BJ (cell line): ENCODE results near the gene OCLN. TPM values are rescaled to one million over a fixed set of nuclear protein-coding genes. Genes with fewer than 3 reads are reported as not detected.
"Not testable (repeated sequence)": the region's sequence is repeated elsewhere in the genome, so short reads cannot be mapped to it uniquely, and the experiment has no call there.

ENCODE experiments used
- CTCF ChIA-PET: fragments of 350-600 bp; formaldehyde crosslinking; extraction: SDS; loops from one replicate; lab custom pipeline; 2021; ENCODE audit warnings: antibody characterized with exemption, inconsistent platforms; lab: Yijun Ruan, JAX
- POLR2A ChIA-PET: fragments of 300-600 bp; sonication (Branson Sonifier 250); formaldehyde crosslinking; extraction: SDS; loops from one replicate; lab custom pipeline; 2021; ENCODE audit warnings: antibody characterized with exemption; lab: Charles Lee
- DNase-seq: peaks from one replicate; pipeline ENCODE4 v3.0.0-alpha.2; 2011; ENCODE audit warnings: low read depth
- H3K27me3 ChIP-seq: 2 replicates; pipeline ENCODE4 v1.6.0; 2011; ENCODE audit warnings: low read length; ENCODE audit not compliant: control insufficient read depth, insufficient read depth
- H3K36me3 ChIP-seq: 2 replicates; pipeline ENCODE4 v1.5.1; 2011; ENCODE audit warnings: low read length; ENCODE audit not compliant: control insufficient read depth, insufficient read depth
- H3K4me3 ChIP-seq: 2 replicates; pipeline ENCODE4 v1.5.1; 2011; ENCODE audit warnings: low read depth, mild to moderate bottlenecking, control low read depth, low read length
- CTCF ChIP-seq: IDR thresholded peaks from 2 replicates; pipeline ENCODE4 v1.5.1; 2011; ENCODE audit warnings: low read depth, mild to moderate bottlenecking, control low read depth, inconsistent platforms, low read length, moderate library complexity; ENCODE audit not compliant: insufficient read depth
- polyA plus RNA-seq: library from polyadenylated mRNA; depleted of rRNA; stranded (reverse); fragments of >200 nt; gene quantifications from 2 replicates; pipeline ENCODE4 v1.2.3, GENCODE V29; 2011

Gene OCLN
- polyA plus RNA-seq, 1 experiment: 0.25 TPM

DNA sequence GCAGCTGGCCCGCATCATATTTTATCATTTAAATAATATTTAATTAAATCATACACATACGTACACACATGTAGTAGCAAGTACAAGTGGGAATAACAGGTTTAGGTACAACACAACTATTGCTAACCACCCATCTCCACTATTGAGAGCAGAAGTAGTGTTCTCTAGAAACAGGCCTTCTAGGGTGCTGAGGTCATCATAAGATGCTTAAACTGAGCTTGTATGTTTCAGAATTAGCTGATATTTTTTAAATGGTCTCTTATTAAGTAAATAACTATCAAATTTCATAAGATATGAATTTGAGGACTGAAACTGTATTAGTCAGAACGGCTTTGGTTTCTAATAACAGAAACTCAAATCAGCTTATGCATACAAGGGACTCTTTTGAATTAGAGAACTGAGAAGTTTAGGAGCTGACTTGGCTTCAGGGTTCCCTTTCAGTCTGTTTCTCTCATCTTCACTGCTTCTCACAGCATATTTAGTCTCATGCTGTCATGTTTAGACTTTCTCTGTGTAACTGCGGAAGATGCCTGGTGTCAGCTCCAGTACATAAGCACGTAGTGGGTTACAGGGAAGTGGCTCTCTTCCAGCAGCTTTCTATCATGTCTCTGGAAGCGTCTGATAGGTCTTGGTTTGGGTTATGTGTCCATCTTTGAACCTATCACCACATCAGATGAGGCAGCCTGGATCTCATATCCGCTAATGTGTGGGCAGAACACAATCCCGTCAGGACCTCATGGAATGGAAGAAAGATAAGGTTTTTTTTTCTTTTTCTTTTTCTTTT lies 25.0 kb upstream of the OCLN start:
- Histone ChIP-seq H3K36me3 (no peaks in the 10 kb centered on the region), H3K4me3 (no peak overlapping the region), H3K27me3 (no peaks in the 10 kb centered on the region)
- TF ChIP-seq CTCF: no peak
- ChIA-PET CTCF (no interaction called here), POLR2A (no interaction called here)
- no peak for DNase-seq

- no peaks in the 10 kb centered on the region for H3K27me3 ChIP-seq
- H3K36me3 ChIP-seq: no peaks in the 10 kb centered on the region
- CTCF ChIA-PET: no interaction called here
- TF ChIP-seq CTCF: no peak
- H3K4me3 ChIP-seq: no peak overlapping the region
- POLR2A ChIA-PET: no interaction called here
- DNase-seq: no peak
Observed at GRCh38 chr5:69468631-69469030, 24.0 kb upstream of the OCLN start.

GRCh38 chr5:69471516-69471915 lies 21.1 kb upstream of the OCLN start:
- H3K4me3 ChIP-seq, H3K27me3 ChIP-seq, CTCF ChIA-PET, POLR2A ChIA-PET, DNase-seq, H3K36me3 ChIP-seq: not testable (repeated sequence)

- H3K36me3 ChIP-seq, H3K4me3 ChIP-seq, POLR2A ChIA-PET, DNase-seq, CTCF ChIA-PET, H3K27me3 ChIP-seq: not testable (repeated sequence)
Observed at GRCh38 chr5:69472535-69473143, 20.0 kb upstream of the OCLN start.

DNA sequence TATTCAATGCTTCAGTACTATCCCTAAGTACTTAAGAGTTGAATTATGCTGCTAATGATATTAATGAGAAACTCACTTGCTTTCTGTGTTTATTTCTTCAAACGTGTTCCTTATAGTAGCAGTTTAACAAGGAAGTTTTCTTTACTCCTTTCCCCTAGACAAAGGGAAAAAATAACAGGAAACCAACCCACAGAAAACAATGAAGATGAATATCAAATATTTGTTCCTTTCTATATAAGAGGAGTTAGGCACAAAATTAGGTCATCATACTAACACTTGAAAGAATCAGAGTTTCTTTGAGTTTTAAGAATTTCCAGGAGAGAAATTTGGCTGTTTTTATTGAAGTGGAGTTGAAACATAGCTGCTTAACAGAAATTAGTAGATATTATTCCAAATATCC lies 15.4 kb upstream of the OCLN start:
- DNase-seq: no peak
- no peaks in the 10 kb centered on the region for H3K36me3 ChIP-seq
- POLR2A ChIA-PET: no interaction called here
- H3K27me3 ChIP-seq: no peaks in the 10 kb centered on the region
- no peak for TF ChIP-seq CTCF
- CTCF ChIA-PET: interaction anchor here (1.0 kb wide), 1 partner anchor 18 kb away, joined by 3 read pairs; no protein-coding TSS in a partner anchor
- H3K4me3 ChIP-seq: no peak overlapping the region

- H3K4me3 ChIP-seq, DNase-seq, H3K27me3 ChIP-seq, POLR2A ChIA-PET, H3K36me3 ChIP-seq, CTCF ChIA-PET: not testable (repeated sequence)
Observed at GRCh38 chr5:69478296-69478695, 14.3 kb upstream of the OCLN start.

DNA sequence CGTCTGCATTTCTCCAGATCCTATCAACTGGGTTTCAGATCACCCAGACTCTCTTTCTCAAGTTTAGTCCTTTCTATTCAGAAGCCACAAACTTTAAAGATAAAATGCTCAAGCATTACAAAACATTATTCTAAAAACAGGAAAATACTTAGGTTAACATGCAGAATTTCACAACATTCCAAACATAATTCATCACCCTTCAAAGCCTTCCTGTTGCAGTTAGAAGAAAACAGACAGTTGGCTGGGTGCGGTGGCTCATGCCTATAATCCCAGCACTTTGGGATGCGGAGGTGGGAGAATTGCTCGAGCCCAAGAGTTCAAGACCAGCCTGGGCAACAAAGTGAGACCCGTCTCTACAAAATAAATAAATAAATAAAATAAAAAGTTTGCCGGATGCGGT lies 7.7 kb upstream of the OCLN start:
- DNase-seq: no peak
- ChIA-PET POLR2A (no interaction called here), CTCF (no interaction called here)
- Histone ChIP-seq H3K4me3 (no peak overlapping the region), H3K36me3 (no peaks in the 10 kb centered on the region), H3K27me3 (no peaks in the 10 kb centered on the region)
- no peak for TF ChIP-seq CTCF
